NCI-H1930 (cell line): ENCODE measurements around the gene THSD7A.
A peak's percentile ranks its signal among the peaks of the same experiment; 100 is the strongest.

ENCODE experiments used
- DNase-seq, 2 experiments: peaks; one replicate each; lab custom pipeline; 2025; lab: John Stamatoyannopoulos, UW

THSD7A gene

DNA sequence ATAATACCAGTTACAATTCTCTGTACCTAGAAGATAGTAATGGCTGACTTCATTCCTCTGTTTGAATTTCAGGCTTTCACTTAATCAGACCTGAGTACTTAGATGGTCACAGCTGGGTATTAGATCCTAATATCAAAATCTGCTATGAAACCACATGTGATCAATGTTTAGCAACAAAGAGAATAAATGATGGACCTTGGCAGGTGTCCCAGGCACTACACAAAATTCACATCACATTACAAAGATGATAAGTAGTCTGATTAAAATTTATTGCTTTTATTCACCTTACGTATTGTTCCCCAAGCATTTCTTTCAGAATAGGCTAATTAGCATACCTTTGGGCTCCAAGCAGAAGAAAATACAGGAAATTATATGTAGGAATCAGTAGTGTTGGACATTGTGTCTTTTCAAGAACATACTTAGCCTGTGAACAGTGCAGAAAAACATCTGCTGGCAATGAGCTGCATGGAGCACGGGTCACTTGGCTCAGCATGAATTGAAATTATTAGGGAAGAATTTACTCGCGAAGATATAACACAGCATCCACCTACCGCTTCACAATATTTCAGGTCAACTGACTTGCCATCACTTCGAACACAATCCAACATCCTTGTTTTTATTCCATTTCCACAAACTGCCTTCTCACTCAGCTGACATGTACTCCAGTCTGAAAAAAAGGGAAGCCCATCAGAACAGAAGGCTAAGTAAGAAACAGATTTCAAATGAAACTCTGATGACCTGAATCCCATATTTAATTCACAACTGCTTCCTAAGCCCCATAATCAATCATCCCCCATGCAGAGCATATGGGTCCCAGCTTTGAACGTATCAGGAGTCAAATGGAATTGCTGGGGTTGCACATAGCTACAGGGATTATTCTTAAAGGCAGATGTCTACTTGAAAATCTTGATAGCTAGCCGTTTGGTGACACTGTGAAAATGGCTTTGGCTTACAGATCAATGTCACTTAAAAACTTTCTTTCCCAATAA, 421.0 kb downstream of the THSD7A start:
- DNase-seq = no peak

DNA sequence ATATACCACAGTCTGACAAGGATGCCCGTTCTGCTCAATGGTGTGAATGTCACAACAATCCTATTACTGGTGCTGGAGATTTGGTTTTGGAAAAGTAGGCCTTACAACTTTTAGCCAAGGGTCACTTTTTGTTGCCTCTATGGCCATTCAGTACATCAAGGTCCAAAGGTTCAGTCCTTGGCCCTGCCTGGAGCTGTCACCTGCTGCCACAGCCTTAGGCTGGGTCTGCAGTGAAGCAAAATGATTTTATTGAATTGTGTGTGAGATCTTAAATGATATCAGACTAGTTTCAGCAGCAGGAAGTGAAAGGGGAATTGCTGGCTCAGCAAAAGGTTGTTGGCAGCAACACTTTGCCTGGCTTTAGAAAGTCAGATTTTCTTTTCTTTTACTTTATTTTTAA, 427.6 kb downstream of the THSD7A start:
- no peak for DNase-seq

DNA sequence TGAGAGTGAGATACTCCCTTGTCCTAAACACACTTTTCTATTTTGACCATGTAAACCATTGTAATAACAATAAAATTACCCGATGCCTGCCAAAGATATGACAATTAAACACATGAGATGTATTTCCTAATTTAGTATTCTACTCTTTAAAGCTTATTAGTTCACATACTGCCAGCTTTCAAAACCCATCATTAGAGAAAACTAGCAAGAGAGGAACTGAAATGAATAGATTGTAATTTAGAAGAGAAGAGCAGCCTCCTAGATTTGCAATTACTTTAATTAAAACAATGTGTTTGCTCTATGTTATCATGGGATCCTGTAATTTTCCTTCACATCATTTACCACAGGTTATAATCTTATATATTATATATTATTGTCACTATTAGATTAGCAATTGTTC, 428.2 kb downstream of the THSD7A start:
- no peak for DNase-seq

- DNase-seq = no peak
Measured at GRCh38 chr7:11394438-11394837, 437.6 kb downstream of the THSD7A start.

DNA sequence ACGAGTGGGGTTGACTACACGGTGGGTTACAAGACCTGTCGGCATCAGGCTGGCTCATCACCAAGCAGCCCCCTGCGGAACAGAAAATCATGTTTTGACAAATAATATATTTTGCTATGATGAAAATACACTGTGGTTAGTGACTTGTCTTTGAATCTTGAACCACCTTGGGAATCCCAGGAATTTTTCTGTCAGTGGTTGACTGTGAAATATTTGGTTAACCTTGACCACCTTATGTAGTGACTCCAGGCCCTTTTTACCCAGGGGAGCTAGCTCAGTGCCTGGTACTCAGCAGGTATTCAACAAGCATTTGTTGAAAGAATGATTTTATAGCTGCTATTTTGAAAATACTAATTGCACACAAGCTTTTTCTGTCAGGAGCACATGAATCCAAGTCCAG, 452.4 kb downstream of the THSD7A start:
- DNase-seq = no peak

GRCh38 chr7:11376529-11376928, 455.5 kb downstream of the THSD7A start:
- DNase-seq = no peak

DNA sequence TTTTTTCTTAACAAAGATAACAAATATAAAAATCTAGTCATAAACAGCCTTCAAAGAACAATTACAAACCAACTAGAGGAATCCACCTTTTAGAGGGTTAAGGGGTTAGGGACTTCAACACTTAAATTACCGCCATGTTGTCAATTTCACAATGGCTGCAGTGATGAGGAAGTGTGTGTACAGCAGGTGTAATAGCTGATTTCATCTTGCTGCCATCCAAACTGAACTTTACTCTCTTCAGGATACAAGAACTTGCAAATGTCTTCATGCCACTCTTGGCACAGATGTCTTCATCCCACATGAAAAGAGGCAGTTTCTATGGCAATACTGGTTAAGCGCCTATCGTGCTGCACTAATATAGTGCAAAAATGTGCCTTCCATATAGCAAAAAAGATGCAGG, 457.4 kb downstream of the THSD7A start:
- no peak for DNase-seq

DNA sequence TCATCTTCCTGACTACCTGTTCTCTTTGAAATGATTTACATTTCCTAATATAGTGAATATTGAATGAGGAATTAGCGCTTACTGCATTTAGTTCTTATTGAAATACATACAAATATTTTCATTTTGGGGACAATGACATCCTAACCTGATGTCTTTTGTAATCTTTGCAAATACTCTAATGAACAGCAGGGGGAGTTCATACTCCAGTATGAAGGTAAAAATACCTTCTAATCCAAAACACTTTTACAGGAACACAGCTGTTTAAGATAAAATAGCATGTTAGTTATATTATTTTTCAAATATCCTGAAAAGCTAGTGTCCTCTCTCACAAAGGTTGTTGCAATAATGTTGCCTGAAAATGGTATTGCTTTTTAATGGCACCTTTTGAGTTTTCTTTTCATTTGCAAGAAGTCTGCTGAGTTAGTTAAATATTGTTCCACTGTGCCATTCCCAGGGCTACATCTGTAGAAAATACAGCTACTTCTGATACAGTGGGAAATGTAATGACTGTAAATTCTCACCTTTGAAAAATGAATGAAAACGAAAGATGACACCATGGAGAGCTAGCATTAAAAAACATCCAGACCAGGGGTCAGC, 458.4 kb downstream of the THSD7A start:
- DNase-seq = peak; percentile 1 to 8

DNA sequence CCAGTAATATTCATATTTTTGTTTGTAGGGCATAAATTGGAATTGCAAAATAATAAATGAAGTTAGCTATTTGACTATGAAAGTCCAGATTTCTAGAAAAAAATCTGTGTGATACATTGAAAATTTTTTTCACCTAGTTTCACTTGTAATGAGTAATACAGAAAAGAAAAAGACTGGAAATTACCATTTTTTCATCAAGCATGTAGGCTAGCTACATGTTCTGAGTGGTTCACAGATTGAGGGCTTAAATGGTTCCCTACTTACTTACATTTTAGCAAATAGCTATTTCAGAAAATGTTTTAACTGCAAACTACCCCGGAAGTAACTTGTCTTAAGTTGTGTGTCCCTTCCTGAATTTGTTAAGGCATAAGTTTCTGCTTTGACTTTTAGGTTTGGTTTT, 462.3 kb downstream of the THSD7A start:
- DNase-seq = no peak

GRCh38 chr7:11366118-11366517, 465.9 kb downstream of the THSD7A start:
- no peak for DNase-seq

GRCh38 chr7:11358637-11359036, 473.4 kb downstream of the THSD7A start:
- no peak for DNase-seq

DNA sequence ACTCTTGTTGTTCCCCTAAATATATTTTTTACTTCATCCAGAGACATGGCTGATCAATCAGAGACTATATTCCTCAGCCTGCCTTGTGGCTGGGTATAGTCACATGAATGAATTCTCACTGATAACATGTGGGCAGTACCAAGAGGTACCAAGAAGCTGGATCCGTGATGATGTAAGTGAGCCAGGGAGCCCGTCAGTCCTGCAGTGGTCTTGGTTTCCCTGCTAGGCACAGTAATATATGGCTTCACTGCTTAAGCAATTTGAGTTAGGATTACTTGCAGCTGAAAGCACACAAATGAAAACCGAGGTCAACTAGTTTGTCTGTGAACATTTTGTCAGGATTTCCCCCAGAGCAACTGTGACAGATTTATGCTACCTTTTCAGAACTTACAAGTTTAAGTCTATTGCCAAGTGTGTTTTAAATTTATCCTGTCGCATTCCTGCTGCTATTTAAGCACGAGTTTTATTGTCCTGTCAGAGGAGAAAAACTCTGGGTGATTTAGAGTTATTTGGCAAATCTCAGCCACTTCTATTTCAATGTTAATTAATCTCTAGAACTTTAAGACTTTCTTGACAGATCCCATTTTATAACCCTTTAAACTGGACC, 476.5 kb downstream of the THSD7A start:
- DNase-seq = no peak

DNA sequence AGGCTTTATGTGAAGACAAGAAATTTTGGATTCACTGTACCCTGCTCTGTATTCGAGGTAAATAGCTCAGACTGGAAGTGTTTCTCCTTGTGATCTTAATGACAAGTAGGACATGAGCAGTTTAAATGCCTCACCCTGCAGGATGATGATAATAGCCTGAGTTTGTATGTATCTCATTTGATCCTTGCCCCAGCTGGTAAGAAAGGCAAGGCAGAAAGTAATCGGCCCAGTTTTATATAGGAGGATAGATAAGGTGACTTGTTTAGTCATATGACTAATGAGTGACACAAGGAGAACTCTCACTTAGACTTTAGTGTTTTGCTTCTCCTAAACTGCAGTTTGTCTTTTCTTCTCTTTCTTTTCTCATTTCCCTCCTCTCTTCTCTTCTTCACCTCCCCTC, 485.7 kb downstream of the THSD7A start:
- no peak for DNase-seq

DNA sequence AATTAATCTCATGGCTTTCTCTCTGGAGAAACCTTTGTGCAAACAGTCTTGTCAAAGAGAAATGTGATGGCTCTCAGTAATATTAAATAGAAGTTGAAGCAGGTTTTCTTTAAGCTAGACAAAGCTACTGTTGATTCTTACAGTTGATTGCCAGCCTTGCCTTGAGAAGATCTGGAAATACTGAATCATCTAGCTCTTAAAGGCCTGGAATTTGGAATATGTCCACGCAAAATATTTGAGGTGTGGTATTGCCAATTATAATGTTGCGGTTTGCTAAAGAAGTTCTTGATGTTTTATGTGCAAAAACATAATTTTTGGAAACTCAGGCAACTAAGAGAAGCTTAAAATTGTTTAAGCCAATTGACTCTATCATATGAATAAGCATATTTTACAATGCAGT, 486.4 kb downstream of the THSD7A start:
- DNase-seq = no peak

DNA sequence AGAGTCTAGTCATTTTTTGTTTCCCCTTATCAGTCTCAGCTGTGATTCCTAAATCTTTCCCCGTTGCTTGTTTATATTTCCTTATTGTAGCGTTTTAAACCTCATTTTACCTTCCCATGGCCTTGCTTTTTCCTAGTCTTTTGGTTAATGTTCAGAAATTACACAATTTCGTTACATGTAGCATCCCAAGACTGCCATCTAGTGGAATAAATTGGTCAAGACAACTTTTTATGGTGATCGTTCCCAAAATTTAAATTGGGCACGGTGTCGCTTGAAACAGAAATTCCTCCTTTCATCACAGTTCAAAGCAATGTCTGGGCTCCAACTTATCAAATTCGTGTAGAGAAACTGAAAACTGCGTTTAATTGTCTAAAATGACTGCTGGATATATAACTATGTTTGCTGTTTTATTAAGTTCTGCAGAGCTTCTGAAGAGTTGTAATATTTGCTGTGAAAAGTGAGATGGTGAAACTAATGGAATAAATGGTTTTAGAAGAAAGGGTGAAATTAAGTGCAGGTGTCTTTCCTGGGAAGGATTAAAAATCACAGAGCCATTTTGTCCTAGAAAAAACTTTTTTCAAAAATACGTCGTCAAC, 488.1 kb downstream of the THSD7A start:
- peak in 1 of 2 experiments; percentile 13 for DNase-seq

GRCh38 chr7:11343136-11343535, 488.9 kb downstream of the THSD7A start:
- DNase-seq = no peak

GRCh38 chr7:11341285-11341944, 490.6 kb downstream of the THSD7A start:
- peak; percentile 32 to 36 for DNase-seq

GRCh38 chr7:11336432-11336831, 495.6 kb downstream of the THSD7A start:
- DNase-seq = no peak

- DNase-seq = no peak
Measured at GRCh38 chr7:11335947-11336346, 496.1 kb downstream of the THSD7A start.

GRCh38 chr7:11332865-11333228, 499.2 kb downstream of the THSD7A start:
- DNase-seq = no peak

DNA sequence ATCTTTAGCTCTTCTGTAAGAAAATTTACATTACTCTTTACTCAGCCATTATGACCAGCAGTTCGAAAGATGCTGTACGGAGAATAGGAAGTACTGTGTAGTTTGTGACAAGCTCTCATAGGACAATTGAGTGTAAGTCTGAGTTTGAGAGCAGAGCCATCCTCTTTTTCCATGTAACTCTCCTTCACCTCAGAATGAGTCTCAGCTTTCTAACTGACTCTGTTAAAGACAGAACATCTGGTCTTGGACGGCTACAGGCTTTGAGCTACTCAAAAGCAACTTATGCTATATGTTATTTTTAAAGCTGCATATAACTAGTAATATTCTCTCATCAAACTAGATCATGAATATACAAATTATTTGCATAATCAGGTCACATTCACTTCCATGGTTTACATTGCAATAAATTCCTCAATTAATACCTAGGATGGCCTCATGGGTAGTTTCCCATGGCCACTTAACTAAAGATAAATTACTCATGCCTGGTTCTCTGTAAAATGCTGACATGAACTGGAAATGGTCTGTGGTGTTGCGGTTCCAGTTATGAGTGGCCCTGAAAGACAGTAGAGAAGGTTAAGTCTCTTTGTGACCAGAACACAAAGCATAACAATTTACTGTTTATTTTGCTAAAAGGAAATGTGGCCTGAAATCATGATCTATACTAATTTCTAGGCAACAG, 499.7 kb downstream of the THSD7A start:
- DNase-seq = no peak
